DMS153 treated with DMSO at 0.1 percent for 48 hours (cell line): ENCODE measurements around the gene FAS.

Source experiments
- DNase-seq: peaks from one replicate; lab custom pipeline; 2025; ENCODE audit not compliant: unreplicated experiment; lab: John Stamatoyannopoulos, UW

The FAS gene

DNA sequence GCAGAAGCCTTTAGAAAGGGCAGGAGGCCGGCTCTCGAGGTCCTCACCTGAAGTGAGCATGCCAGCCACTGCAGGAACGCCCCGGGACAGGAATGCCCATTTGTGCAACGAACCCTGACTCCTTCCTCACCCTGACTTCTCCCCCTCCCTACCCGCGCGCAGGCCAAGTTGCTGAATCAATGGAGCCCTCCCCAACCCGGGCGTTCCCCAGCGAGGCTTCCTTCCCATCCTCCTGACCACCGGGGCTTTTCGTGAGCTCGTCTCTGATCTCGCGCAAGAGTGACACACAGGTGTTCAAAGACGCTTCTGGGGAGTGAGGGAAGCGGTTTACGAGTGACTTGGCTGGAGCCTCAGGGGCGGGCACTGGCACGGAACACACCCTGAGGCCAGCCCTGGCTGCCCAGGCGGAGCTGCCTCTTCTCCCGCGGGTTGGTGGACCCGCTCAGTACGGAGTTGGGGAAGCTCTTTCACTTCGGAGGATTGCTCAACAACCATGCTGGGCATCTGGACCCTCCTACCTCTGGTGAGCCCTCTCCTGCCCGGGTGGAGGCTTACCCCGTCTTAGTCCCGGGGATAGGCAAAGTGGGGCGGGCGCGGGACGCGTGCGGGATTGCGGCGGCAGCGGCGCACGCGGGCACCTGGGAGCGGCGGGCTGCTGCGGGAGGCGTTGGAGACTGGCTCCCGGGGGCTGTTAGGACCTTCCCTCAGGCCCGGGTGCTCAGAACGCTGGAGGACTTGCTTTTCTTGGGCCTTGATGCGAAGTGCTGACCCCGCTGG is at the start of gene FAS:
TSS of gene FAS (plus strand) at position 415 of the 777 bp plus-strand sequence. CDS start at position 494, 79 bp downstream.
- no peak for DNase-seq

DNA sequence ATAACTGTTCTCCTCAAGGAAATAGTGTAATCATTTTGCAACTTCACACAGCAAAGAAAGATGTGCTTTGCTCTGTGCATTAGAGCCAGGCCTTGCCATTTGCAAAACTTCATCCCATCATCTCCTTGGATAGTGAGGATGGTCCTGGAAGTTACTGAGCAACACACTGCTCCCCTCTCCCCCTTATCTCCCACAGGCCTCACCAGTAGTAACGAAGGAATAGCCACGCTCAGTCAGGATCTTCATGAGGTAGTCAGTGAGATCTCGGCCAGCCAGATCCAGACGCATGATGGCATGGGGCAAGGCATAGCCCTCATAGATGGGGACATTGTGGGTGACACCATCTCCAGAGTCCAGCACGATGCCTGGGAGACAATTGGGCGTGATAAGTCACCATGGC is 49.6 kb upstream of the FAS start:
- no peak for DNase-seq

DNA sequence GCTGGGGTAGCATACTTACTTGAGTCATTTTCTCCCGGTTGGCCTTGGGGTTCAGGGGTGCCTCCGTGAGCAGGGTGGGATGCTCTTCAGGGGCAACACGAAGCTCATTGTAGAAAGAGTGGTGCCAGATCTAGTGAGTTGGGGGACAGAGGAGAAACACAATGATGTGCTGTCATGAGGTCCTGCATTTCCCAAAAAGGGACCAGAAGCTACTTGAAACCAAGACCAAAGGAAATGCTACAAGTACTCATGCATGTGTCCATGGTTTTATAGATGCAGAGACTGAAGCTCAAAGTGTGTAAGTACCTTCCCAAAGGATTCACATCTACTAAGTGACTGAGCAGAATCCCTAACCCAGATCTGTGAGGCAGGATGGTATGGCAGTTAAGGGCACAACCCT is 46.8 kb upstream of the FAS start:
- no peak for DNase-seq

DNA sequence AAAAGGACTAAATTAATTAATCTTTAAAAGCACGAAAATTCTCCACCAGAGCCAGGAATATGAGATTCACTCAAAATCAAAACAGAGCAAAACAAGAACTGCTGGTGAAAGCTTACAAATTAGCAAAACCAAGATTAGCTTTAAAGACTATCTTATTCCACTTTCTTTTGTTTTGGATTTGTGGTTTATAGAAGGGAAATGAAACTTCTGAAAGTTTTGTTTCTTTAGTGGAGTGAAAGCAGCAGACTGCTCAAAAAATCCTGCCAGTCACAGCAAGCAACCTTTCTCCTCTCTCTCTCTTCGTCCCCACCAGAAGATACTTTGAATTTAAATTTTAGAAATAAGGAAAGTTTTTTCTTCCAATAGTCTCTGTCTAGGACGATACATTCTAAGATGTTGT is 45.8 kb upstream of the FAS start:
- DNase-seq: no peak

DNA sequence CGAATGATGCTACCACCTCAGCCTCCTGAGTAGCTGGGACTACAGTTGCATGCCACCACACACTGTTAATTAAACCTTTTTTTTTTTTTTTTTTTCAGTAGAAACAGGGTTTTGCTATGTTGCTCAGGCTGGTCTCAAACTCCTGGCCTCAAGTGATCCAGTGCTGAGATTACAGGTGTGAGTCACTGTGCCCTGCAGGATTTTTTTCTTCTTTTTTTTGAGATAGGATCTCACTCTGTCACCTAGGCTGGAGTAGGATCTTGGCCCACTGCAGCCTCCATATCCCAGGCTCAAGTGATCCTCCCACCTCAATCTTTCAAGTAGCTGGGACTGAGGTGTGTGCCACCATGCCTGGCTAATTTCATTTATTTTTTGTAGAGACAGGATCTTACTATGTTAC is 44.4 kb upstream of the FAS start:
- DNase-seq: no peak

DNA sequence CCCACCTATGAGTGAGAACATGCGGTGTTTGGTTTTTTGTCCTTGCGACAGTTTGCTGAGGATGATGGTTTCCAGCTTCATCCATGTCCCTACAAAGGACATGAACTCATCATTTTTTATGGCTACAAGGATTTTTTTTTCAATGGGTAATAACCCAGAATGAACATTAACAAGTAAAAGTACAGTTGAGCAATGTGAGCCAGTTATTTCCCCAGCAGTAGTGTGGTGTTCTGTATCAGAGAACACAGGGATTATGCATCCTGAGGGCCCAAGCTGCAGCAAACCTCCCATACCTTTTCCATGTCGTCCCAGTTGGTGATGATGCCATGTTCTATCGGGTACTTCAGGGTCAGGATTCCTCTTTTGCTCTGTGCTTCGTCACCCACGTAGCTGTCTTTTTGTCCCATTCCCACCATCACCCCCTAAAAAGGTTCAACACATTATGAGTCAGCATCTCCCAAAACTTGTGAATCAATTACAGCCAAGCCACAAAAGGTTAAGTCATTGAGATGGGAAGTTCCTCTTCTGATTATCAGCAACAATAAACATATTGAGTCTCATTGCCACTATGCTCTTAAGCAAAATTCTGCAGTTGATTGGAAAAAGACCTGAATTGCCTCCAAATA is 43.5 kb upstream of the FAS start:
- DNase-seq: no peak

DNA sequence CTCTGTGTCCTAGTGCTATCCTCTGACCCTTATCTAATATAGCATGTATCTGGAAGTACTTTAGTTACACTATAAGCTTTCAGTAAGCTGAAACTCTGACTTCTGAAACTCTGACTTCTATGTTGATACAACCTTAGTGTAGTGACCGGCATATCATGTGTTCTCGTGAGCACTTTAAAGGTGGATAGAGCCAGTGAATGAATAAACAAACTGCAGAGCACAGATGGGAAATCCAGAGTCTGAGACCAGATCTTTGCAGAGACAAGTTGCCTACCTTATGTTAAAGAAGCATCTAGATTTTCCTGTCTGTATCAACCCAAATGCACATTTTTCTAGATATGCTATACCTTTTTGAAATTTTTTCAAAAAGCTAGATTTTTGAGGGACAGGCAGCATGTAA is 41.5 kb upstream of the FAS start:
- no peak for DNase-seq

DNA sequence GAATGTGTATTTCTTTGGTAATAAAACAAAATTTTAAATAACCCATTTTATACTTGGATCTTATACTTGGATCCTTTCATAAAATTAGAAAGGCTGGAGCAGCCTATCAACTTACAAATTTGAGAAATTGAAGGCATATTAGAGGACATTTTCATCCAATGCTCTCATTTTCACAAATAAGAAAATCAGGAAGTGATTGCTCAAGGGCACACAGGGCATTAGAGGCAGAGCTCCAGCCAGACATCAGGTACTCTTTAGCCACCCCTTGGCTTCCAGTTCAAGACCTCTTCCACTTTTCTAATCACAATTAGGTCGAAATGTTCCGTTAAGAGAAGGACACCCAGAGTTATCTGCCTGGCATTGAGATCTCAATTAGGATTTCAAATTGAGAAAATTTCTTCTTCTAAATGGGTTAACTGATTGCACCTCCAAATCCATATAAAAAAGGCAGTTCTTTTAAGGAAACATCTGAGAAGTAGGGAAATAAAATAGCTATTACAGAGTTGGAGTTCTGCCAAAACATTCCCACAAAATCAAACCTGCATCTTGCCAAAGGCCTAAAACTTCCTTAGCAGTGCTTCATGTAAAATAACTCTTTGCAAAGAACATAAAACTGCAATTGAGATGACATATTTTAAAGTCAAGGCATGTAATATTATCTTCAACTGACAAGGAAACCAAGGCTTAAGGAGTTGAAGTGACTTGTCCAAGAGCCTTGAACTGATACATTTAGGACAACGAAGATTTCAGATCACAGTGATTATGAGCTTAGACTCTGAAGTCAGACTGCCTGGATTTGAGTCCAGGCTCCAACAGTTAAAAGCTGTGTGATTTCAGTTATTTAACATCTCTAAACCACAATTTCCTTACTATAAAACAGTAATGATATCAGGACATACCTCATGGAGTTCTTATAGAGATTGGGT is 40.4 kb upstream of the FAS start:
- no peak for DNase-seq

DNA sequence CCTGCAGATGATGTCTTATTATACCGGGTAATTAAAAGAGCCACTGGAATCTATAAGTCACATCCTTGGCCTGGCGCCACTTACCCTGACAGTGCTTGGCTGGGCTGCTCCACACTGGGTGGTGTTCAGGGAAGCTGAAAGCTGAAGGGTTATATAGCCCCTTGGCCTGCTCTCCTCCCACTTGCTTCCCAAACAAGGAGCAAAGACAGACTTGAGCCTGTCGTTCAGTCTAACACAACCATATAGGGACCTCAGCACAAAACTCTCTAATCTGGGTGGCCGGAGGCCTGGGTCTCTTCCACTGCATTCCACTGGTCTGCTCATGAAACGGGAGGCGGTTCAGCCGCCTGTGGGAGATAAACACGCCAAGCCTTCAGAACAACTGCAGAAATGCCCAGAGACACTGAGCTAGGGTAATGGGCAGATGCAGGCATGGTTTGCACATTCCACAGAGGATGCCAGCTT is 37.9 kb upstream of the FAS start, which contains the start of gene ACTA2:
TSS of gene ACTA2 (minus strand) at position 127 of the 465 bp plus-strand sequence. CDS start 3,843 bp downstream, outside the sequence.
- DNase-seq: no peak

DNA sequence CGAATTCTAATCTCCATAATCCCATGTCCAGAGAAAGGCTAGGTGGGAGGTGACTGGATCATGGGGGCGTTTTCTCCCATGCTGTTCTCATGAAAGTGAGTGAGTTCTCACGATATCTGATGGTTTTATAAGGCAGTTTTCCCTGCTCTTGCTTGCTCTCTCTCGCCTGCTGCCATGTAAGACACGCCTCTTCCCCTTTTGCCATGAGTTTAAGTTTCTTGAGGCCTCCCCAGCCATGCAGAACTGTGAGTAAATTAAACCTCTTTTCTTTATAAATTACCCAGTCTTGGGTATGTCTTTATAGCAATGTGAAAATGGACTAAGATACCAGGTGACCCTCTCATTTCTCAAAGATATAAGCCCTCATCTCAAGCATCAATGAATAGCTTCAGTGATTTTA is 36.9 kb upstream of the FAS start:
- DNase-seq: no peak

DNA sequence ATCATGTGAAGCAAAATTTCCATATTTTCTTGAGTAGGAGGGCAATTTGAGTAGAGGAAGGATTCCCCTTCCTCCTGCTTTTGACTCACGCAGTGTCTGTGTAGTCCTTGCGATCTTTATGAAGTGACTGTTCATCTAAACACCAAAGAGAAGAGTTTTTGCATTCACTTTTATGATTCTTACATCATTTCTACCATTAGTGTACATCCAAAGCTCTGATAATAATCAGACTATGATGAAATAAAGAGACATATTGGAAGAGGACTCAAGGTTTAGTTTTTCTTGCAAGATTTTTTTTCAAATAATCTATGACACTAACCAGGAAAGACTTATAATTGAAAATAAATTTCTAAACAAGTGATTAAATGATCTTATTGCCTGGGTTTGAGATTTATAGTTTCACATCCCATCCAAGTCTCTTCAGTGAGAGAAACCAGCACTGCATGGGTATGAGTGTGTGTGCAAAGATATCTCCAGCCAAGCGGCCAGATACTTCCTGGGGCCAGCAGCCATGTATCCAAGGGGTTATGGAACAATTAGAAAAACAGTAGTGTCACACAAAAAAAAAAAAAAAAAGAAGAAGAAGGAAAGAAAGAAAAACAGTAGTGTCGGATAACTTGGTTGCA is 36.0 kb upstream of the FAS start:
- DNase-seq: no peak

DNA sequence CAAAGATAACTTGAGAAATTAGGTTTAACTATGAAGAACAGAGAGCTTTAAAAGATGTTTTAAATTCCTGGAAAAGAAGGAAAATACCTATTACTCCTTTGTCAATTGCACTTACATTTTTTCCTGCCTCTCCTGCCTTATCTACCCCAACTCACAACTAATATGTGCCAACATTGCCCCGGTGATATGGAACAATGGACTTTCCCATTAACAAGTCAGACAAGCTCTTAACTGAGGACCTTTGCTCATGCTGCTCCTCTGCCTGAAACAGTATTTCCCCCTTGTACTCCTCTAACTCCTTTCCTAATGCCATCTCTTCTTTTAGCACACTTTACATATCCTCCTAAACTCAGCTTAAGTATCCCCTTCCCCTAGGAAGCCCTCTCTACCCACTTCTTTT is 33.2 kb upstream of the FAS start:
- no peak for DNase-seq

DNA sequence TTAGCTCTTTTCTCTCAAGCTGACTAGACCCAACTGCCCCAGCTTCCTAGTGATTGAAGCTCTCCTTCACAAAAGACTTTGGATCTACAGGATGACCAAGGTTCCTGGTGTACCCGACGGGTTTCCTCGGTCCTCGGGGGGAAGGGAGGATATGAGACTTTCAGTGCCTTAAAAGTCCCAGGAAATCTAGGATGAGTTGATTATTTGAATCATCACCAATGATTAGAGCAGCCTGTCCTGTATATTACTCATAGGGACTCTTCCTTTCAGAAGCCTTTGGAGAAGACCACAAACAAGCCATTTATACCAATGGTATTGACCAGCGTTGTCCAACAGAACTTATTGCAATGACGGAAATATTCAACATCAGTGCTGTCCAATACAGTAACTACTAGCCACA is 31.9 kb upstream of the FAS start:
- no peak for DNase-seq

DNA sequence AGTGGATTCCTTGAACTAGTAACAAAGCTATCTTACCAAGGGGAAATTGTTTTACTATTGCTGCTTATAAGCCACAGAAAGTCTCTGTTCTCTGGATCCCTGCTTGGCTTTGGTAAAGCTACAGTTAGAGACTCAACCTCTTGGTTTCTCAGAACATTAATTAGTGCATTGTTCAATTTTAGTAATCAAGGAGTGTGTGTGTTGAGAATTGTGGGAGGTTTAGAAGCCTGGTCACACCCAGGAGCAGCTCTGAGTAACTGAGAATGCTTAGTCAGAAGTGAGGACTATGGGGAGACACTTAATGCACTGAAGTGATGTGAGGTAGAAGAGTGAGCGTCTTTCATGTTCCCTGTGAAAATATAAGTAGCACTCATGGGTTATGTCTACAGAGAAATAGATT is 29.8 kb upstream of the FAS start:
- no peak for DNase-seq

DNA sequence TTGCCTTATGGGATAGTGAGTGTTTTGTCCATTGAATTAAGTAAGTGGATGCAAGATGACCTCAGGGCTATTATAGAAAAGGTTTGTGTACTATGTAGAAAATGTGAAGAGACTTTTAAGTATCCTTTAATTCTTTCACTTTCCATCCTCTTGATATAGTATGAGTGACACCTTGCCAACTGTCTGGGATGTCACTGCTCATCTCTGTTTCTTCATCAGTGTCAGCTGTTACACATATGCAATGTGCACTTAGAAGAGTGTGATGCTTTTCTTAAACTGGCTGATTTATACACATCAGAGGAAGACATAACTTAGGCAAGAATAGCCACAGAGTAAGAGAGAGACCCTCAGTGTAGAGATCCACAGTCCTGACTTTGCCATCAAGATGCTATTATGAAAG is 29.3 kb upstream of the FAS start:
- DNase-seq: no peak

DNA sequence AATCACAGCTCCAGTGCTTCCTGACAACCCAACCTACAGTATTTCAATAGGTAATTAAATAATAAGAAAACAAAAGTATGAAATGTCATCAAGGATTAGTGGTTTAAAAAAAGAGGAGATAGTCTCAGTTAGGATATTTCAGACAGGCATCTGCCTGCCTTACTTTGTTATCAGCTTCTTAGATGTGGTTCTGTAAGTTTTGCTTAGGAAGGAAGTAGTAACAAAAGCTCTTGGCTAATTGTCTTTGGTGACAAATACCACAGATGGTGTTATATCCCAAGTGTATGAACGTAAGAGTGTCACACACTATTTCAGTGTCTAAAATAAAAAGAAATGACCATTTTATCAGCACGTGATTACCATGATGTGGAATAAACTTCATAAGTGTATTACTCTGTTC is 28.3 kb upstream of the FAS start:
- no peak for DNase-seq

DNA sequence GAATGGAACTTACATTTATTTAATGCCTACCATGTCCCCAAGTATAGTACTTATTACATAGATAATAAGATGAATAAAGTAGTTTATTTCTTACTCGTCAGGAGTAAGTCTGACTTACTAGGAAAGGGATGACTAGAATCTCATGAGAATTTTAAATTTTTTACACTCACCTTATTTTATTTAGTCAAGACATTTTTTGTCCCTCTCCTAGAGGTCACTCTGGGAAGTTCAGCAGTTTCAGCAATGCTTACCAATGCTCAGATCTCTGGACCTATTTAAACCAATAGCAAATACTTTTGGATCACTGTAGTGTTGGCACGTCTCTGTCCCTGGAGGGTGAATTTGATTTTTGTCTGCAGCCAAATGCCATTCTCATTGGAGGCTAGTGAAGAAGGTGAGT is 27.3 kb upstream of the FAS start:
- no peak for DNase-seq

DNA sequence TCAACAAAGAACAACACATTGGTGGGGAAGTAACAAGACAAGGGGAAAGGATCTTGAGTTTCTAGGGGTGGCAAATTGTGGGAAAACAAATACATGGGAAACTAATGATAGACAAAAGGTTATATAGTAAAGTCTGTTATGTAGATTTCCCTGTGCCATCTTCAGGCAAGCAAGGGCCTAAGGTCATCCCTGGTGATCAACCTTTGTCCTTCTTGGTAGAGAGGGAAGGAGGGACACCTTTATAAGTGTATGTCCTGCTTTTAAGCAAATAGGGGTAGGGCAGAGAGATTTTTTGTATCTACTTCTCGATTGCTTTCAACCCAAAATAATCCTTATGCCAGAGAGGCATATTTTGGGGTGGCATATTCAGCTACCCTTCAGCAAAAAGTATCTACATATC is 26.2 kb upstream of the FAS start:
- DNase-seq: no peak

DNA sequence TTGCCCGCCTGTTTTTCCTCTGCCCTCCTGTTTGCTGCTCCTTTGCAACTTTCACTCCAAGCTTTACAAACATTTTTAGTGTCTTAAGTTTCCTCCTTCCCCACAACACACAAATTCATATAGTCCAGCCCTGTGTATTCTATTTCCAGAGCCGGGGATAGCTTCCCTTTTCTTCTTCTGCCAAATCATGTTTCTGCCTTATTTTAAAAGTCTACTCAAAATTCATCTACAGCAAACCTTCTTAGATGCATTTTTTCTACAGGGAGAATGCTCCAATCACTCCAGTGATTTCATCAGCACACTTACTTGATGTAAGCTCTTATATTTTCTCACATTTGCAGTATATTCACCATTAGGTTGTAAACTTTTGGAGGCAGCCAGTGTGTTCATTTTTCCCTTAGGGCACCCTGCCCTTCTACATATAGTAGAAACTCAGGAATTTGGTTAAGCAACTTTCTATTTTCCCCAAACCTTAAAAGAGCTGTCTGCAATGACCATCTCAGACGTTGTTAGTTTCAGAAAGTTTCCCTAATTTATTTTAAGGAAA is 25.7 kb upstream of the FAS start:
- DNase-seq: no peak

DNA sequence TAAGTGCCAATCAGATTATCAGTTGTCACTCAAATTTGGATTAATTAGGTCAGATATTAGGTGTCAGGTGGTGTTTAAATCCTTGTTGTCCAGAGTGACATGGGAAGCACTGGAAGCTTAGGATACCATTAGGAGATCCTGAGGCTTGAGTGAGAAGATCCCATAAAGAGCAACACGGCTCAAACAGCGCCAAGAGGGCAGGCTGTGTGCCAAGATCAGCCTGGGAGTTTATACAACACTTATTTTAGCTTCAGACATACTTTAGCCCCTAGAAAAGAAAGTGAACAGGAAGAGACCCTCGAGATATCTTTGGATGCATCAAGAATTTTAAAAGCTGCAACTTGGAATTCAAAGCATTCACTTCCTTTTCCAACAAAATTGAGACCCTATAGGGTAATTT is 23.8 kb upstream of the FAS start:
- DNase-seq: no peak

DNA sequence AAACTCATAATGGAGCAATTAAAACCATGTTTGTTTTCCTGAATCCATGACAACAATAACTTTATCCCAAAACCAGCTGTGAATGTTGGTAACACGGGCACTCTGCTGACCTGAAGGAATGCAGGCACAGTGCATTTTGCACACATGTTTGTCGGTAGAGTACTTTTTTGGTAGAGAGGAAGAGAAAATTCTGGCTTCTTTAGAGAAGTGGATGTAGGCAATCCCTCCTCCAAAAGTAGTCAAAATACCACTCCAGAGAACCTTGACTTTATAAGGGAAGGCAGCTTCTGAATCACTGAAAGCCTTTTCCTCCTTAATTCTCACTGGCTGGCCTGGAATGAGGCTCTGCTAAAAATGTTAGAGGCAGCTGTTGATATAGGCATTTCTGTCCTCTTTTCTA is 22.2 kb upstream of the FAS start:
- no peak for DNase-seq
